ENCODE results near the gene MAGI2. TPM values are rescaled to one million over a fixed set of nuclear protein-coding genes. Genes with fewer than 3 reads are reported as not detected.

MAGI2 gene
- total RNA-seq, 1 experiment from 2014 or later = 0.07 TPM

DNA sequence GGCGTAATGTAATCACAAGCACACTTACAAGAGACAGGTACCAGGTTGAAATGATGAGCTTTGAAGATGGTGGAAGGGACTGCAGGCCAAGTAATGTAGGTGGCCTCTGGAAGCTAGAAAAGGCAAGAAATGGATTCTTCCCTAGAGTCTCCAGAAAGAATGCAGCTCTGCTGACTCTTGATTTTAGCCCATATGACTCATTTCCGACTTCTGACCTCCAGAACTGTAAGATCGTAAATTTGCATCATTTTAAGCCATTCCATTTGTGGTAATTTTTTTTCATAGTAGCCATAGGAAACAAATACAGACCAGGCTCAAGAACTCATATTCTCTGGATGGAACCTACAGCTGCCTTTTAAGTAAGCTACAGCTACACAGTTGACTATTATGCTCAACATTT is 315.5 kb downstream of the MAGI2 start:
- ChIA-PET POLR2A (no interaction called here), CTCF (interaction anchor here (0.7 kb wide), 1 partner anchor 1117 kb away, joined by 4 read pairs; no protein-coding TSS in a partner anchor)
- H3K27ac Mint-ChIP-seq (ENCODE audit: low read depth, unreplicated experiment) = no peak overlapping the region
- no TSS peak for BruUV-seq (replicated peaks)
- no peaks in the 10 kb centered on the region for H3K36me3 Mint-ChIP-seq (ENCODE audit: insufficient read depth, unreplicated experiment)
- no peaks in the 10 kb centered on the region for H3K9me3 Mint-ChIP-seq (ENCODE audit: unreplicated experiment)
- no peak overlapping the region for H3K4me3 Mint-ChIP-seq (ENCODE audit: unreplicated experiment)
- H3K4me1 Mint-ChIP-seq (ENCODE audit: insufficient read depth, unreplicated experiment) = no peaks in the 10 kb centered on the region
- peak; percentile 24 for DNase-seq (ENCODE audit: unreplicated experiment)
- TF ChIP-seq, protein P1, sequence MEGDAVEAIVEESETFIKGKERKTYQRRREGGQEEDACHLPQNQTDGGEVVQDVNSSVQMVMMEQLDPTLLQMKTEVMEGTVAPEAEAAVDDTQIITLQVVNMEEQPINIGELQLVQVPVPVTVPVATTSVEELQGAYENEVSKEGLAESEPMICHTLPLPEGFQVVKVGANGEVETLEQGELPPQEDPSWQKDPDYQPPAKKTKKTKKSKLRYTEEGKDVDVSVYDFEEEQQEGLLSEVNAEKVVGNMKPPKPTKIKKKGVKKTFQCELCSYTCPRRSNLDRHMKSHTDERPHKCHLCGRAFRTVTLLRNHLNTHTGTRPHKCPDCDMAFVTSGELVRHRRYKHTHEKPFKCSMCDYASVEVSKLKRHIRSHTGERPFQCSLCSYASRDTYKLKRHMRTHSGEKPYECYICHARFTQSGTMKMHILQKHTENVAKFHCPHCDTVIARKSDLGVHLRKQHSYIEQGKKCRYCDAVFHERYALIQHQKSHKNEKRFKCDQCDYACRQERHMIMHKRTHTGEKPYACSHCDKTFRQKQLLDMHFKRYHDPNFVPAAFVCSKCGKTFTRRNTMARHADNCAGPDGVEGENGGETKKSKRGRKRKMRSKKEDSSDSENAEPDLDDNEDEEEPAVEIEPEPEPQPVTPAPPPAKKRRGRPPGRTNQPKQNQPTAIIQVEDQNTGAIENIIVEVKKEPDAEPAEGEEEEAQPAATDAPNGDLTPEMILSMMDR (IDR thresholded peaks at IDR 0.05; ENCODE audit: unreplicated experiment) = no peak
- intact Hi-C loops (cut with micrococcal nuclease) = no loop called here
- peaks cover 26% of the 10 kb centered on the region for H3K27me3 Mint-ChIP-seq (ENCODE audit: insufficient read depth, unreplicated experiment)

DNA sequence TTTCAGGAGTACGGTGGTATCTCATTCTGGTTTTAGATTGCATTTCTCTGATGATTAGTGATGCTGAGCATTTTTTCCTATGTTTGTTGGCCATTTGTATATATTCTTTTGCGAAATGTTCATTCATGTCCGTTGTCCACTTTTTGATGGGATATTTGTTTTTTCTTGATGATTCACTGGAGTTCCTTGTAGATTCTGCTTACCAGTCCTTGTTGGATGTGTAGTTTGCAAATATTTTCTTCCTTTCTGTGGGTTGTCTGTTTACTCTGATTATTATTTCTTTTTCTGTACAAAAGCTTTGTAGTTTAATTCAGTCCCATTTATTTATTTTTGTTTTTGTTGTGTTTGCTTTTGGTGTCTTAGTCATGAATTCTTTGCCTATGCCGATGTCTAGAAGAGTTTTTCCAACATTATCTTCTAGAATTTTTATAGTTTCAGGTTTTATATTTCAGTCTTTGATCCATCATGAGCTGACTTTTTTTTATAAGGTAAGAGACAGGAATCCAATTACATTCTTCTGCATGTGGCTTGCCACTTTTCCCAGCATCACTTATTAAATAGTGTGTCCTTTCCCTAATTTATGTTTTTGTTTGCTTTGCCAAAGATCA is 320.5 kb downstream of the MAGI2 start:
- H3K27me3 Mint-ChIP-seq (ENCODE audit: insufficient read depth, unreplicated experiment) = peaks cover 31% of the 10 kb centered on the region
- no peak overlapping the region for H3K4me3 Mint-ChIP-seq (ENCODE audit: unreplicated experiment)
- ChIA-PET POLR2A (no interaction called here), CTCF (no interaction called here)
- no peaks in the 10 kb centered on the region for H3K36me3 Mint-ChIP-seq (ENCODE audit: insufficient read depth, unreplicated experiment)
- TF ChIP-seq, protein P1 (IDR thresholded peaks at IDR 0.05; ENCODE audit: unreplicated experiment) = no peak
- DNase-seq (ENCODE audit: unreplicated experiment) = no peak
- intact Hi-C loops (cut with micrococcal nuclease) = no loop called here
- BruUV-seq (replicated peaks) = no TSS peak
- no peaks in the 10 kb centered on the region for H3K9me3 Mint-ChIP-seq (ENCODE audit: unreplicated experiment)
- no peak overlapping the region for H3K27ac Mint-ChIP-seq (ENCODE audit: low read depth, unreplicated experiment)
- H3K4me1 Mint-ChIP-seq (ENCODE audit: insufficient read depth, unreplicated experiment) = no peaks in the 10 kb centered on the region

DNA sequence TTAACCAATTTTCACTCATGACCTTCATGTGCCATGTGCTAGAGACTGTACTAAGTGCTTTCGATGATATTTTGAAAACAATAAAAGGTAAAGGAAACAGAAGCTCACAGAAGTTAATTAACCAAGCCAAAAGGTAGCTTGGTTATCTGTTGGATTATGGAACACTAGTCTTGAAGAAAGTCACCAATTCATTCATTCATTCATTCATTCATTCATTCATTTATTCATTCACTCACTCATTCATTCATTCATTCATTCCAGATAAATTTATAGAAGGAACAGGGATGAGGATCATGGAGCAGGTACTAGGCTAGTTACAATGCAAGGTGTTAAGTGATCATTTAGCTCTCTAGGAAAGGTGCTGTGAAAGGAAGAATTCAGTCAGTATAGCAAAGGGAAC is 322.8 kb downstream of the MAGI2 start:
- peaks cover 25% of the 10 kb centered on the region for H3K27me3 Mint-ChIP-seq (ENCODE audit: insufficient read depth, unreplicated experiment)
- TF ChIP-seq, protein P1 (IDR thresholded peaks at IDR 0.05; ENCODE audit: unreplicated experiment) = no peak
- intact Hi-C loops (cut with micrococcal nuclease) = no loop called here
- POLR2A ChIA-PET = no interaction called here
- H3K36me3 Mint-ChIP-seq (ENCODE audit: insufficient read depth, unreplicated experiment) = no peaks in the 10 kb centered on the region
- H3K4me3 Mint-ChIP-seq (ENCODE audit: unreplicated experiment) = no peak overlapping the region
- no peak overlapping the region for H3K27ac Mint-ChIP-seq (ENCODE audit: low read depth, unreplicated experiment)
- H3K4me1 Mint-ChIP-seq (ENCODE audit: insufficient read depth, unreplicated experiment) = no peaks in the 10 kb centered on the region
- DNase-seq (ENCODE audit: unreplicated experiment) = no peak
- CTCF ChIA-PET = no interaction called here
- no TSS peak for BruUV-seq (replicated peaks)
- H3K9me3 Mint-ChIP-seq (ENCODE audit: unreplicated experiment) = no peaks in the 10 kb centered on the region

DNA sequence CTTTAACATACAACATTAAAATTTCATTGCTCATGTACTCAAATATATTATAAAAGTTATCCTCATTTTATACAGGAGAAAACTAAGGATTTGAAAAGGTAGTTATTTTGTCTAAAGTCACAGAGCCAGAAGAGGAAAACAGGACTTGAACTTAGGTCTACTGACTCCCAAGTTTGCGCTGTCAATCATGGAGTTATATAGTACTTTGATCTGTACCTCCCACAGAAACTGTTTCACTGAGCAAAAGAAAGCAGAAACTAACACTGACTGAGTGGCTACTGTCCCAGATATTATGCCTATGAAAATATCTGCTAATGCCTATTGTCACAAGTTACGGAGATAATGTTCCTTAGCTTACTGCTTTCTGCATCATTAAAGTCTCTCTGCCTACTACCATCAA is 329.1 kb downstream of the MAGI2 start:
- intact Hi-C loops (cut with micrococcal nuclease) = no loop called here
- Mint-ChIP-seq H3K4me3 (ENCODE audit: unreplicated experiment) (no peak overlapping the region), H3K27ac (ENCODE audit: low read depth, unreplicated experiment) (no peak overlapping the region), H3K9me3 (ENCODE audit: unreplicated experiment) (no peaks in the 10 kb centered on the region), H3K27me3 (ENCODE audit: insufficient read depth, unreplicated experiment) (peaks cover 48% of the 10 kb centered on the region), H3K36me3 (ENCODE audit: insufficient read depth, unreplicated experiment) (no peaks in the 10 kb centered on the region), H3K4me1 (ENCODE audit: insufficient read depth, unreplicated experiment) (no peaks in the 10 kb centered on the region)
- DNase-seq (ENCODE audit: unreplicated experiment) = no peak
- TF ChIP-seq, protein P1 (IDR thresholded peaks at IDR 0.05; ENCODE audit: unreplicated experiment) = no peak
- POLR2A ChIA-PET = no interaction called here
- no TSS peak for BruUV-seq (replicated peaks)
- CTCF ChIA-PET = no interaction called here

Measured in MCF 10A (cell line).